Measurements from ENCODE around the gene LRRK2. TPM values are rescaled to one million over a fixed set of nuclear protein-coding genes. Genes with fewer than 3 reads are reported as not detected.

LRRK2 gene
- total and polyA plus RNA-seq, 5 experiments from 2014 or later, result 0.05 to 1.7 (median 0.75) TPM; not detected in 1

- ATAC-seq, result no peak
- H3K36me3 Mint-ChIP-seq, result no peaks in the 10 kb centered on the region
- H3K27ac Mint-ChIP-seq, result no peak overlapping the region
- H3K4me3 Mint-ChIP-seq, result no peak overlapping the region
- POLR2A ChIA-PET, result no interaction called here
- no peaks in the 10 kb centered on the region for H3K9me3 Mint-ChIP-seq
- no peaks in the 10 kb centered on the region for H3K4me1 Mint-ChIP-seq
- no peaks in the 10 kb centered on the region for H3K27me3 Mint-ChIP-seq
- no peak for DNase-seq
These were observed 87.4 kb downstream of the LRRK2 start for GRCh38 chr12:40312196-40312595.

GRCh38 chr12:40312982-40313576, 88.3 kb downstream of the LRRK2 start:
- POLR2A ChIA-PET, result no interaction called here
- DNase-seq (no peak), ATAC-seq (no peak)
- Mint-ChIP-seq H3K36me3 (no peaks in the 10 kb centered on the region), H3K27ac (no peak overlapping the region), H3K9me3 (no peaks in the 10 kb centered on the region), H3K4me1 (no peaks in the 10 kb centered on the region), H3K4me3 (no peak overlapping the region), H3K27me3 (no peaks in the 10 kb centered on the region)

- no peaks in the 10 kb centered on the region for H3K36me3 Mint-ChIP-seq
- no peaks in the 10 kb centered on the region for H3K9me3 Mint-ChIP-seq
- H3K4me1 Mint-ChIP-seq, result no peaks in the 10 kb centered on the region
- POLR2A ChIA-PET, result no interaction called here
- no peak overlapping the region for H3K4me3 Mint-ChIP-seq
- no peak for ATAC-seq
- DNase-seq, result no peak
- no peak overlapping the region for H3K27ac Mint-ChIP-seq
- no peaks in the 10 kb centered on the region for H3K27me3 Mint-ChIP-seq
These were observed 89.1 kb downstream of the LRRK2 start for GRCh38 chr12:40313928-40314327.

GRCh38 chr12:40314927-40315326, 90.1 kb downstream of the LRRK2 start:
- ATAC-seq, result no peak
- no peaks in the 10 kb centered on the region for H3K27me3 Mint-ChIP-seq
- no peaks in the 10 kb centered on the region for H3K4me1 Mint-ChIP-seq
- POLR2A ChIA-PET, result no interaction called here
- no peaks in the 10 kb centered on the region for H3K9me3 Mint-ChIP-seq
- no peak for DNase-seq
- no peaks in the 10 kb centered on the region for H3K36me3 Mint-ChIP-seq
- H3K4me3 Mint-ChIP-seq, result no peak overlapping the region
- H3K27ac Mint-ChIP-seq, result no peak overlapping the region

GRCh38 chr12:40315375-40315774, 90.6 kb downstream of the LRRK2 start:
- DNase-seq (no peak), ATAC-seq (no peak)
- Mint-ChIP-seq H3K27ac (no peak overlapping the region), H3K36me3 (no peaks in the 10 kb centered on the region), H3K27me3 (no peaks in the 10 kb centered on the region), H3K9me3 (no peaks in the 10 kb centered on the region), H3K4me3 (no peak overlapping the region), H3K4me1 (no peaks in the 10 kb centered on the region)
- POLR2A ChIA-PET, result no interaction called here

GRCh38 chr12:40324261-40324660, 99.5 kb downstream of the LRRK2 start:
- Mint-ChIP-seq H3K4me3 (no peak overlapping the region), H3K36me3 (no peaks in the 10 kb centered on the region), H3K9me3 (peaks cover 0 to 15% (median 0%) of the 10 kb centered on the region in 9 donors), H3K27me3 (peaks cover 0 to 3% (median 0%) of the 10 kb centered on the region in 5 donors), H3K27ac (no peak overlapping the region), H3K4me1 (no peaks in the 10 kb centered on the region)
- DNase-seq (no peak), ATAC-seq (no peak)
- POLR2A ChIA-PET, result no interaction called here

- Mint-ChIP-seq H3K4me1 (no peaks in the 10 kb centered on the region), H3K9me3 (peaks cover 0 to 15% (median 1%) of the 10 kb centered on the region in 9 donors), H3K4me3 (no peak overlapping the region), H3K27ac (no peak overlapping the region), H3K27me3 (peaks cover 0 to 3% (median 0%) of the 10 kb centered on the region in 5 donors), H3K36me3 (no peaks in the 10 kb centered on the region)
- DNase-seq (no peak), ATAC-seq (no peak)
- POLR2A ChIA-PET, result no interaction called here
These were observed 100.7 kb downstream of the LRRK2 start for GRCh38 chr12:40325349-40325960.

GRCh38 chr12:40327535-40327934, 102.7 kb downstream of the LRRK2 start:
- no peak overlapping the region for H3K27ac Mint-ChIP-seq

GRCh38 chr12:40330180-40330579, 105.4 kb downstream of the LRRK2 start:
- no peak for ATAC-seq
- H3K9me3 Mint-ChIP-seq, result peaks cover 2 to 20% (median 8%) of the 10 kb centered on the region in 9 donors
- peaks cover 0 to 2% (median 0%) of the 10 kb centered on the region in 5 donors for H3K27me3 Mint-ChIP-seq
- H3K27ac Mint-ChIP-seq, result no peak overlapping the region
- DNase-seq, result no peak
- no peaks in the 10 kb centered on the region for H3K36me3 Mint-ChIP-seq
- H3K4me1 Mint-ChIP-seq, result no peaks in the 10 kb centered on the region
- POLR2A ChIA-PET, result no interaction called here
- no peak overlapping the region for H3K4me3 Mint-ChIP-seq

More at GRCh38 chr12:40327535-40327934, 102.7 kb downstream of the LRRK2 start:
- DNase-seq (no peak), ATAC-seq (no peak)
- H3K9me3 Mint-ChIP-seq, result peaks cover 0 to 17% (median 7%) of the 10 kb centered on the region in 9 donors
- H3K36me3 Mint-ChIP-seq, result no peaks in the 10 kb centered on the region
- H3K4me1 Mint-ChIP-seq, result no peaks in the 10 kb centered on the region
- H3K4me3 Mint-ChIP-seq, result no peak overlapping the region
- peaks cover 0 to 2% (median 0%) of the 10 kb centered on the region in 5 donors for H3K27me3 Mint-ChIP-seq
- POLR2A ChIA-PET, result no interaction called here

GRCh38 chr12:40331886-40332285, 107.1 kb downstream of the LRRK2 start:
- peaks cover 2 to 20% (median 8%) of the 10 kb centered on the region in 9 donors for H3K9me3 Mint-ChIP-seq
- no peak overlapping the region for H3K27ac Mint-ChIP-seq
- no peak for DNase-seq
- H3K4me1 Mint-ChIP-seq, result no peaks in the 10 kb centered on the region
- no peaks in the 10 kb centered on the region for H3K36me3 Mint-ChIP-seq
- no peak for ATAC-seq
- H3K27me3 Mint-ChIP-seq, result peaks cover 0 to 4% (median 0%) of the 10 kb centered on the region in 5 donors
- POLR2A ChIA-PET, result no interaction called here
- no peak overlapping the region for H3K4me3 Mint-ChIP-seq

- Mint-ChIP-seq H3K36me3 (no peaks in the 10 kb centered on the region), H3K4me1 (no peaks in the 10 kb centered on the region), H3K9me3 (peaks cover 0 to 12% (median 2%) of the 10 kb centered on the region in 9 donors), H3K27me3 (peaks cover 0 to 4% (median 0%) of the 10 kb centered on the region in 5 donors), H3K4me3 (no peak overlapping the region), H3K27ac (no peak overlapping the region)
- no peak for DNase-seq
- POLR2A ChIA-PET, result no interaction called here
- ATAC-seq, result no peak
These were observed 111.2 kb downstream of the LRRK2 start for GRCh38 chr12:40335991-40336390.

- POLR2A ChIA-PET, result no interaction called here
- Mint-ChIP-seq H3K27me3 (peaks cover 0 to 4% (median 0%) of the 10 kb centered on the region in 5 donors), H3K36me3 (no peaks in the 10 kb centered on the region), H3K4me3 (no peak overlapping the region), H3K9me3 (peaks cover 0 to 12% (median 2%) of the 10 kb centered on the region in 9 donors), H3K4me1 (no peaks in the 10 kb centered on the region), H3K27ac (no peak overlapping the region)
- ATAC-seq (no peak), DNase-seq (no peak)
These were observed 111.9 kb downstream of the LRRK2 start for GRCh38 chr12:40336573-40337199.

GRCh38 chr12:40338071-40338470, 113.3 kb downstream of the LRRK2 start:
- DNase-seq (no peak), ATAC-seq (no peak)
- no peaks in the 10 kb centered on the region for H3K4me1 Mint-ChIP-seq
- no peak overlapping the region for H3K4me3 Mint-ChIP-seq
- H3K36me3 Mint-ChIP-seq, result no peaks in the 10 kb centered on the region
- H3K27ac Mint-ChIP-seq, result no peak overlapping the region
- peaks cover 0 to 4% (median 0%) of the 10 kb centered on the region in 5 donors for H3K27me3 Mint-ChIP-seq
- peaks cover 0 to 12% (median 0%) of the 10 kb centered on the region in 9 donors for H3K9me3 Mint-ChIP-seq
- POLR2A ChIA-PET, result no interaction called here

Data from naive thymus-derived CD8-positive, alpha-beta T cell (primary cell).